PC-9 (cell line): ENCODE data around the gene ARFIP1. TPM values are rescaled to one million over a fixed set of nuclear protein-coding genes. Genes with fewer than 3 reads are reported as not detected.

ENCODE experiments used
- BruUV-seq: library from RNA; stranded (reverse); fragments of 400-500 nt; replicated peaks from 2 replicates; lab custom pipeline; 2021; lab: Mats Ljungman, UMichigan
- CTCF ChIA-PET: fragments of 300-600 bp; sonication (Branson Sonifier 250); formaldehyde crosslinking; loops from one replicate; lab custom pipeline; 2022; ENCODE audit warnings: antibody characterized with exemption; lab: Charles Lee
- POLR2A ChIA-PET: fragments of 300-600 bp; sonication (Branson Sonifier 250); formaldehyde crosslinking; loops from one replicate; lab custom pipeline; 2022; ENCODE audit warnings: antibody characterized with exemption; ENCODE audit not compliant: unreplicated experiment; lab: Charles Lee
- DNase-seq, 2 experiments: peaks; one replicate each; pipeline versions ENCODE4 v3.0.0 to v3.0.0-alpha.2; 2015 to 2022; ENCODE audit warnings: mixed read lengths in 1 of 2
- H2AFZ ChIP-seq: fragments of 200-600 bp; sonication (generic); 2 replicates; pipeline ENCODE4 v1.8.1; 2017; ENCODE audit warnings: antibody characterized with exemption
- H3F3A ChIP-seq: fragments of 200-600 bp; sonication (generic); 2 replicates; pipeline ENCODE4 v1.8.1; 2017; ENCODE audit warnings: antibody characterized with exemption, mild to moderate bottlenecking, low read depth; ENCODE audit not compliant: insufficient read depth
- H3K27ac ChIP-seq: fragments of 200-600 bp; sonication (generic); 2 replicates; pipeline ENCODE4 v1.6.1; 2016; ENCODE audit warnings: mixed run types
- H3K27me3 ChIP-seq: fragments of 200-600 bp; sonication (generic); 2 replicates; pipeline ENCODE4 v1.6.1; 2016; ENCODE audit warnings: low read depth, mixed run types; ENCODE audit not compliant: insufficient read depth
- H3K36me3 ChIP-seq: fragments of 200-600 bp; sonication (generic); 2 replicates; pipeline ENCODE4 v1.6.1; 2016; ENCODE audit warnings: low read depth, mixed run types
- H3K4me1 ChIP-seq: fragments of 200-600 bp; sonication (generic); replicated peaks from 2 replicates; pipeline ENCODE4 v1.6.1; 2016; ENCODE audit warnings: mixed run types; ENCODE audit not compliant: insufficient read depth
- H3K4me2 ChIP-seq: fragments of 200-600 bp; sonication (generic); 2 replicates; pipeline ENCODE4 v1.6.1; 2017; ENCODE audit warnings: mixed run types
- H3K4me3 ChIP-seq: fragments of 200-600 bp; sonication (generic); 2 replicates; pipeline ENCODE4 v1.6.1; 2016; ENCODE audit warnings: mixed run types
- H3K79me2 ChIP-seq: fragments of 200-600 bp; sonication (generic); 2 replicates; pipeline ENCODE4 v1.6.1; 2017; ENCODE audit warnings: low read depth, mixed run types
- H3K9me2 ChIP-seq: fragments of 200-600 bp; sonication (generic); 2 replicates; pipeline ENCODE4 v1.8.1; 2017; ENCODE audit warnings: mild to moderate bottlenecking; ENCODE audit not compliant: insufficient read depth
- H3K9me3 ChIP-seq: fragments of 200-600 bp; sonication (generic); 2 replicates; pipeline ENCODE4 v1.8.1; 2016; ENCODE audit warnings: low read depth; ENCODE audit not compliant: insufficient read depth
- H4K20me1 ChIP-seq: fragments of 200-600 bp; sonication (generic); 2 replicates; pipeline ENCODE4 v1.8.1; 2017; ENCODE audit not compliant: insufficient read depth
- EZH2 ChIP-seq: fragments of 200-600 bp; sonication (generic); IDR thresholded peaks from 2 replicates; pipeline ENCODE4 v1.8.0; 2017; ENCODE audit warnings: antibody characterized with exemption, low read depth
- intact Hi-C: fragments of 100-400 bp; cut with micrococcal nuclease; formaldehyde crosslinking; loops from one replicate; pipeline ENCODE4 v1.10.0; 2022; ENCODE audit not compliant: unreplicated experiment
- total RNA-seq: library from RNA; stranded (reverse); gene quantifications from 2 replicates; pipeline ENCODE4 v1.2.3, GENCODE V29; 2021
- TF ChIP-seq, protein P1 (sequence below): fragments of 200-600 bp; sonication (generic); conservative IDR thresholded peaks from 2 replicates; pipeline ENCODE4 v1.6.1; 2017; ENCODE audit warnings: mixed run types, antibody characterized with exemption, mild to moderate bottlenecking, moderate library complexity

ARFIP1 gene
- total RNA-seq, 1 experiment from 2014 or later, result 38.4 TPM

DNA sequence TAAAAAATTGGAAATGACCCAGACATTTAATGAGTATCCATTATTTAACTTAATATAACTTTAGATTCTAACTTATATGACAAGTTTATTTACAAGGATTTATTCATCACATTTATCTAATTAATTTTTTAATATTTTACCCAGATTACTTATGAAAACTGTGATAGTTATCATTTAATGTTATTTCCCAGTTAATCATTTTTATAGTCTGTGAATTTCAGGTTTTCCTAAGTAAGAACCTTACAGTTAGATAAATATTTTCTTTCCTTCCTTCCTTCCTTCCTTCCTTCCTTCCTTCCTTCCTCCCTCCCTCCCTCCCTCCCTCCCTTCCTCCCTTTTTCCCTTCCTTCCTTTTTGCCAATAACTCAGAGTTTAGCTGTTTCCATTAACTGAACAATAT lies 141.5 kb downstream of the ARFIP1 start:
- H3K9me2 ChIP-seq, result no peaks in the 10 kb centered on the region
- H3K36me3 ChIP-seq, result no peaks in the 10 kb centered on the region
- intact Hi-C loops, result no loop called here
- BruUV-seq, result no TSS peak
- no peak overlapping the region for H3K4me2 ChIP-seq
- no peak overlapping the region for H3K4me3 ChIP-seq
- no peak overlapping the region for H3K27ac ChIP-seq
- H4K20me1 ChIP-seq, result no peaks in the 10 kb centered on the region
- DNase-seq, result no peak
- CTCF ChIA-PET, result no interaction called here
- H2AFZ ChIP-seq, result no peak overlapping the region
- POLR2A ChIA-PET, result no interaction called here
- no peaks in the 10 kb centered on the region for H3K27me3 ChIP-seq
- no peaks in the 10 kb centered on the region for H3K79me2 ChIP-seq
- peaks cover 9% of the 10 kb centered on the region for H3K9me3 ChIP-seq
- H3K4me1 ChIP-seq, result no peaks in the 10 kb centered on the region
- no peak for TF ChIP-seq EZH2
- TF ChIP-seq, protein P1, sequence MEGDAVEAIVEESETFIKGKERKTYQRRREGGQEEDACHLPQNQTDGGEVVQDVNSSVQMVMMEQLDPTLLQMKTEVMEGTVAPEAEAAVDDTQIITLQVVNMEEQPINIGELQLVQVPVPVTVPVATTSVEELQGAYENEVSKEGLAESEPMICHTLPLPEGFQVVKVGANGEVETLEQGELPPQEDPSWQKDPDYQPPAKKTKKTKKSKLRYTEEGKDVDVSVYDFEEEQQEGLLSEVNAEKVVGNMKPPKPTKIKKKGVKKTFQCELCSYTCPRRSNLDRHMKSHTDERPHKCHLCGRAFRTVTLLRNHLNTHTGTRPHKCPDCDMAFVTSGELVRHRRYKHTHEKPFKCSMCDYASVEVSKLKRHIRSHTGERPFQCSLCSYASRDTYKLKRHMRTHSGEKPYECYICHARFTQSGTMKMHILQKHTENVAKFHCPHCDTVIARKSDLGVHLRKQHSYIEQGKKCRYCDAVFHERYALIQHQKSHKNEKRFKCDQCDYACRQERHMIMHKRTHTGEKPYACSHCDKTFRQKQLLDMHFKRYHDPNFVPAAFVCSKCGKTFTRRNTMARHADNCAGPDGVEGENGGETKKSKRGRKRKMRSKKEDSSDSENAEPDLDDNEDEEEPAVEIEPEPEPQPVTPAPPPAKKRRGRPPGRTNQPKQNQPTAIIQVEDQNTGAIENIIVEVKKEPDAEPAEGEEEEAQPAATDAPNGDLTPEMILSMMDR, result no peak
- H3F3A ChIP-seq, result no peaks in the 10 kb centered on the region

DNA sequence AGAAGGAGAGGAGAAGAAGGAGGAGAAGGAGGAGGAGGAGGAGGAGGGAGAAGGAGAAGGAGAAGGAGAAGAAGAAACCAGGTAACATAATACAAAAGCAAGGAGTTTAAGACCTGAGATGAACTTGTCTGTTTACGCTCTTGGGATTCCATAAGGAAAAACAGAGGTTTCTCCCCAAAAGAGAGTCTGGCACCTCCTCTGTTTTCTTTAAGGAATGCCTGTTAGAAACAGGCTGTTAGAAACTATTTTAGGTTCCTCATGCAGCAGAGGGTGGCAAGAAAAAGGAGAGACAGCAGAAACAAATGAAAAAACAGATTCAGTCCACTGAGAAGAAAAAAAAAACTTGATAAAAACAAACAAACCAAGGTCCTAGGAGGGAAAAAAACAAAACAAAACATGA lies 146.1 kb downstream of the ARFIP1 start:
- CTCF ChIA-PET, result no interaction called here
- H3K9me2 ChIP-seq, result no peaks in the 10 kb centered on the region
- H3F3A ChIP-seq, result no peaks in the 10 kb centered on the region

DNA sequence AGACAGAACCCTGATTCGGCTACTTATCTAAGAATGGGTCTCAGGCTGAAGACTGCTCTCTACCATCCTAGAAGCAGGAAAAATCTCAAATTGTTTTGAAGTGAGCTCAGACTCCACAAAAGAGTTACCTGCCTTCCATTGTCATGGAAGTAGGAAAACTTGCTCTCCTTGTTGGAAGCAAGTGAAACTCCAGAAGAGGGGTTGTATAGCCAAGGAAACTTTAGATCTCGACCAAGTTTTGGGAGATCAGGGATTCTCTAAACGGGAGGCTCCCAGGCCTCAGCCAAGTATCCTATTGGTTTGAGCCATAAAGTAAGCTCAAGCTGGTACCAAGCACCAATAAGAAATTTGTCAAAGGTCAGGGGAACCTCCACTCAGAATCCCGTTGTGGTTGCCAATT lies 147.2 kb downstream of the ARFIP1 start:
- intact Hi-C loops, result no loop called here
- Histone ChIP-seq H3K4me1 (peaks cover 4% of the 10 kb centered on the region; the same call in 1 of the 2 replicates), H3K4me2 (no peak overlapping the region), H3F3A (no peaks in the 10 kb centered on the region), H3K4me3 (no peak overlapping the region), H3K36me3 (no peaks in the 10 kb centered on the region), H3K79me2 (no peaks in the 10 kb centered on the region), H3K9me3 (no peaks in the 10 kb centered on the region), H3K27ac (no peak overlapping the region), H3K27me3 (no peaks in the 10 kb centered on the region), H4K20me1 (no peaks in the 10 kb centered on the region), H2AFZ (no peak overlapping the region), H3K9me2 (no peaks in the 10 kb centered on the region)
- POLR2A ChIA-PET, result no interaction called here
- no TSS peak for BruUV-seq
- CTCF ChIA-PET, result no interaction called here
- TF ChIP-seq, protein P1, result no peak
- no peak for TF ChIP-seq EZH2
- no peak for DNase-seq

More for the DNA sequence above, 146.1 kb downstream of the ARFIP1 start:
- POLR2A ChIA-PET, result no interaction called here
- H2AFZ ChIP-seq, result no peak overlapping the region
- H3K4me1 ChIP-seq, result 0 out of 2 replicates have a peak, but pooled peaks cover under 1% of the 10 kb centered on the region
- intact Hi-C loops, result no loop called here
- no peak for DNase-seq
- no peak for TF ChIP-seq EZH2
- TF ChIP-seq, protein P1, result no peak
- H3K4me3 ChIP-seq, result no peak overlapping the region
- no peaks in the 10 kb centered on the region for H4K20me1 ChIP-seq
- no peaks in the 10 kb centered on the region for H3K79me2 ChIP-seq
- no TSS peak for BruUV-seq
- 0 out of 2 replicates have a peak, but pooled peaks cover 4% of the 10 kb centered on the region for H3K9me3 ChIP-seq
- H3K4me2 ChIP-seq, result no peak overlapping the region
- no peaks in the 10 kb centered on the region for H3K27me3 ChIP-seq
- H3K36me3 ChIP-seq, result no peaks in the 10 kb centered on the region
- no peak overlapping the region for H3K27ac ChIP-seq
